HCT116 (cell line): Measurements from ENCODE around the gene SDCCAG8. TPM values are rescaled to one million over a fixed set of nuclear protein-coding genes. Genes with fewer than 3 reads are reported as not detected.
"Not testable (repeated sequence)": the region's sequence is repeated elsewhere in the genome, so short reads cannot be mapped to it uniquely, and the experiment has no call there.

ENCODE experiments used
- ATAC-seq: fragments of 200-7000 bp; cut with Tn5 transposase; 2 replicates; pipeline ENCODE4 v1.9.1; 2020; ENCODE audit warnings: mild to moderate bottlenecking, moderate library complexity
- BruUV-seq: library from RNA; stranded (reverse); fragments of 400-500 nt; replicated peaks from 2 replicates; lab custom pipeline; 2021; lab: Mats Ljungman, UMichigan
- CTCF ChIA-PET: fragments of 300-600 bp; sonication (Branson Sonifier 250); formaldehyde crosslinking; loops from one replicate; lab custom pipeline; 2021; ENCODE audit warnings: antibody characterized with exemption; lab: Charles Lee
- POLR2A ChIA-PET: fragments of 300-600, 350-600 bp; sonication (Branson Sonifier 250); formaldehyde crosslinking; loops from one replicate; lab custom pipeline; 2021; ENCODE audit warnings: antibody characterized with exemption; lab: Charles Lee
- RAD21 ChIA-PET, 2 experiments: fragments of 300-600 bp; sonication (Branson Sonifier 250); formaldehyde crosslinking; loops; one replicate each; lab custom pipeline; 2023; ENCODE audit warnings: low total read pairs in 2 of 2; ENCODE audit not compliant: uncharacterized antibody in 2 of 2, unreplicated experiment in 2 of 2, low non-redundant PET in 1 of 2; lab: Charles Lee
- DNase-seq: peaks from one replicate; pipeline ENCODE4 v3.0.0-alpha.2; 2010; ENCODE audit warnings: low read depth, low spot score
- H2AFZ ChIP-seq: fragments of 200-600 bp; shearing (Covaris generic), sonication (generic); 2 replicates; pipeline ENCODE4 v1.6.1; 2017; ENCODE audit warnings: low read depth, mixed run types, mixed read lengths, antibody characterized with exemption, low read length; ENCODE audit not compliant: poor library complexity, severe bottlenecking
- H3K27ac ChIP-seq: 2 replicates; pipeline ENCODE4 v1.5.1; 2012; ENCODE audit warnings: low read depth, low read length
- H3K27me3 ChIP-seq: fragments of 200-600 bp; sonication (generic); 2 replicates; pipeline ENCODE4 v1.6.1; 2016; ENCODE audit warnings: mixed run types, low read length, mixed read lengths; ENCODE audit not compliant: insufficient read depth
- H3K36me3 ChIP-seq, 2 experiments: fragments of 200-500 bp in 1 of 2; fragments of 200-600 bp in 1 of 2; sonication (Bioruptor generic) in 1 of 2; sonication (generic) in 1 of 2; 2 replicates each; pipeline versions ENCODE4 v1.5.1 to v1.6.1; 2014 to 2016; ENCODE audit warnings: low read length in 2 of 2, inconsistent platforms in 1 of 2, mixed read lengths in 1 of 2, mixed run types in 1 of 2; ENCODE audit not compliant: insufficient read depth in 2 of 2, control insufficient read depth in 1 of 2
- H3K4me1 ChIP-seq, 2 experiments: fragments of 200-600 bp in 1 of 2; sonication (generic) in 1 of 2; 2 replicates each; pipeline versions ENCODE4 v1.5.1 to v1.6.1; 2012 to 2017; ENCODE audit warnings: low read length in 2 of 2, inconsistent platforms in 1 of 2, mild to moderate bottlenecking in 1 of 2, mixed read lengths in 1 of 2, mixed run types in 1 of 2, moderate library complexity in 1 of 2; ENCODE audit not compliant: insufficient read depth in 2 of 2, control insufficient read depth in 1 of 2
- H3K4me2 ChIP-seq: fragments of 200-600 bp; sonication (generic); 2 replicates; pipeline ENCODE4 v1.6.1; 2017; ENCODE audit warnings: mixed run types, low read length, mixed read lengths
- H3K4me3 ChIP-seq, 2 experiments: fragments of 200-600 bp in 1 of 2; sonication (generic) in 1 of 2; replicated peaks in 1 of 2; 2 replicates each; pipeline ENCODE4 v1.5.1; 2011 to 2016; ENCODE audit warnings: low read length in 2 of 2, control low read depth in 1 of 2, low read depth in 1 of 2, mild to moderate bottlenecking in 1 of 2, mixed read lengths in 1 of 2, mixed run types in 1 of 2
- H3K79me2 ChIP-seq: fragments of 200-600 bp; sonication (generic); 2 replicates; pipeline ENCODE4 v1.6.1; 2017; ENCODE audit warnings: mild to moderate bottlenecking, mixed run types, low read length, moderate library complexity, mixed read lengths; ENCODE audit not compliant: insufficient read depth
- H3K9ac ChIP-seq: fragments of 200-600 bp; sonication (generic); 2 replicates; pipeline ENCODE4 v1.6.1; 2016; ENCODE audit warnings: low read length, mixed read lengths
- H3K9me2 ChIP-seq: fragments of 200-600 bp; sonication (generic), shearing (Covaris generic); 2 replicates; pipeline ENCODE4 v1.6.1; 2017; ENCODE audit warnings: mixed run types, mild to moderate bottlenecking, moderate library complexity; ENCODE audit not compliant: insufficient read depth
- H3K9me3 ChIP-seq, 2 experiments: fragments of 200-500 bp in 1 of 2; fragments of 200-600 bp in 1 of 2; sonication (Bioruptor generic) in 1 of 2; sonication (generic) in 1 of 2; 2 replicates each; pipeline ENCODE4 v1.6.1; 2014 to 2017; ENCODE audit warnings: low read length in 2 of 2, mixed read lengths in 2 of 2, inconsistent platforms in 1 of 2, low read depth in 1 of 2, mild to moderate bottlenecking in 1 of 2, mixed run types in 1 of 2, moderate library complexity in 1 of 2; ENCODE audit not compliant: control insufficient read depth in 1 of 2, insufficient read depth in 1 of 2
- H4K20me1 ChIP-seq: fragments of 200-600 bp; sonication (generic), shearing (Covaris generic); 2 replicates; pipeline ENCODE4 v1.6.1; 2017; ENCODE audit warnings: mixed run types, mild to moderate bottlenecking, moderate library complexity; ENCODE audit not compliant: insufficient read depth
- CBX3 ChIP-seq: IDR thresholded peaks from 2 replicates; pipeline ENCODE4 v1.6.1; 2012; ENCODE audit warnings: low read depth
- EZH2 ChIP-seq: fragments of 200-600 bp; sonication (generic); IDR thresholded peaks from 2 replicates; pipeline ENCODE4 v1.6.1; 2017; ENCODE audit warnings: antibody characterized with exemption, mixed run types
- REST ChIP-seq: IDR thresholded peaks from 2 replicates; pipeline ENCODE4 v1.6.1; 2012; ENCODE audit warnings: low read depth
- intact Hi-C: fragments of 100-400 bp; cut with micrococcal nuclease; formaldehyde crosslinking; loops from 2 replicates; pipeline ENCODE4 v1.10.0; 2022
- total RNA-seq: library from RNA; stranded (reverse); gene quantifications from one replicate; pipeline ENCODE4 v1.2.1, GENCODE V29; 2021; ENCODE audit not compliant: unreplicated experiment

The SDCCAG8 gene
- total RNA-seq, 1 experiment from 2014 or later = 38.2 TPM

- Histone ChIP-seq H2AFZ (no peak overlapping the region), H3K4me2 (no peak overlapping the region), H3K4me3 (no peak overlapping the region), H3K36me3 (no peaks in the 10 kb centered on the region), H3K9me2 (no peaks in the 10 kb centered on the region), H3K27me3 (no peaks in the 10 kb centered on the region), H3K9ac (no peak overlapping the region), H3K79me2 (no peaks in the 10 kb centered on the region), H3K9me3 (no peaks in the 10 kb centered on the region), H3K27ac (no peak overlapping the region), H4K20me1 (no peaks in the 10 kb centered on the region), H3K4me1 (no peaks in the 10 kb centered on the region)
- ChIA-PET CTCF (no interaction called here), POLR2A (no interaction called here), RAD21 (no interaction called here)
- no TSS peak for BruUV-seq
- ATAC-seq (no peak), DNase-seq (no peak)
- no peak for TF ChIP-seq CBX3
- no peak for TF ChIP-seq EZH2
- TF ChIP-seq REST = no peak
- intact Hi-C loops = no loop called here
These were observed 80.3 kb downstream of the SDCCAG8 start for GRCh38 chr1:243336163-243336562.

GRCh38 chr1:243338848-243339247, 83.0 kb downstream of the SDCCAG8 start:
- ATAC-seq, H3K4me3 ChIP-seq, intact Hi-C loops, H3K36me3 ChIP-seq, H3K79me2 ChIP-seq, H4K20me1 ChIP-seq, H3K4me1 ChIP-seq, H2AFZ ChIP-seq, H3K9me3 ChIP-seq, H3K9ac ChIP-seq, BruUV-seq, CTCF ChIA-PET, H3K9me2 ChIP-seq, H3K27ac ChIP-seq, POLR2A ChIA-PET, H3K4me2 ChIP-seq, H3K27me3 ChIP-seq, RAD21 ChIA-PET, DNase-seq: not testable (repeated sequence)
